HEK293T (cell line): ENCODE results near the gene GABRP.

Source experiments
- CTBP1 ChIP-seq: fragments of 450-650 bp; IDR thresholded peaks from 2 replicates; pipeline ENCODE4 v1.6.1; 2016; ENCODE audit warnings: borderline replicate concordance
- FOXM1 ChIP-seq: fragments of 450-650 bp; IDR thresholded peaks from 2 replicates; pipeline ENCODE4 v1.6.1; 2017; ENCODE audit warnings: mild to moderate bottlenecking, borderline replicate concordance
- SP1 ChIP-seq: fragments of 450-650 bp; IDR thresholded peaks from 2 replicates; pipeline ENCODE4 v1.6.1; 2017

DNA sequence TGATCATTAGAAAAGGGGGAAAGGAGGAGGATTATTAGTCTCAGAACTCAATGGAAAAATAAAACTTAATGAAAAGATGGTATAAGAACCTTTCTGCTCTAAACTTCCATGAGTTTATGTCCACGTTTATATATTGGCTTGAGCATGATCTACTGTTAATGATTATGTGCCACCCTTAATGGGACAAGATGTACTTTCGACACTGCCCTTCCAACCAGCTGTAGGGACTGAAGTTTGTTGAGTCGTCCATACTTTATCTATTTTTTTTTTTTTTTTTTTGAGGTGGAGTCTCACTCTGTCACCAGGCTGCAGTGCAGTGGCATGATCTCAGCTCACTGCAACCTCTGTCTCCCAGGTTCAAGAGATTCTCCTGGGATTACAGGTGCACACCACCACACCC is 25.0 kb upstream of the GABRP start:
- TF ChIP-seq FOXM1 (no peak), SP1 (no peak), CTBP1 (no peak)
